Mesendoderm (in vitro differentiated cells): ENCODE data around the gene TBC1D5.

ENCODE experiments used
- DNase-seq: peaks from one replicate; pipeline ENCODE4 v3.0.0; 2013
- H2AK5ac ChIP-seq: 2 replicates; pipeline ENCODE4 v1.6.1; 2013; ENCODE audit warnings: low read length, inconsistent platforms
- H2BK120ac ChIP-seq: 2 replicates; pipeline ENCODE4 v1.6.1; 2013; ENCODE audit warnings: low read depth, mild to moderate bottlenecking, low read length, moderate library complexity, mixed read lengths
- H2BK15ac ChIP-seq: replicated peaks from 2 replicates; pipeline ENCODE4 v1.6.1; 2013; ENCODE audit warnings: low read depth, mild to moderate bottlenecking, moderate library complexity
- H2BK5ac ChIP-seq: 2 replicates; pipeline ENCODE4 v1.6.1; 2013; ENCODE audit warnings: low read length, inconsistent platforms
- H3K18ac ChIP-seq: 2 replicates; pipeline ENCODE4 v1.6.1; 2013; ENCODE audit warnings: mild to moderate bottlenecking, low read length, mixed read lengths
- H3K23ac ChIP-seq: one replicate; pipeline ENCODE4 v1.6.1; 2013; ENCODE audit warnings: low read length
- H3K27ac ChIP-seq: 2 replicates; pipeline ENCODE4 v1.5.1; 2013; ENCODE audit warnings: low read depth, mild to moderate bottlenecking, inconsistent platforms, low read length, moderate library complexity
- H3K27me3 ChIP-seq: 2 replicates; pipeline ENCODE4 v1.6.1; 2013; ENCODE audit warnings: low read length, control low read depth, mild to moderate bottlenecking, inconsistent platforms; ENCODE audit not compliant: insufficient read depth, poor library complexity
- H3K36me3 ChIP-seq: 2 replicates; pipeline ENCODE4 v1.6.1; 2013; ENCODE audit warnings: low read length, inconsistent platforms; ENCODE audit not compliant: control insufficient read depth, insufficient read depth
- H3K4ac ChIP-seq: one replicate; pipeline ENCODE4 v1.6.1; 2013; ENCODE audit warnings: low read depth, mild to moderate bottlenecking, low read length, moderate library complexity
- H3K4me1 ChIP-seq: 2 replicates; pipeline ENCODE4 v1.6.1; 2013; ENCODE audit warnings: low read depth, low read length, inconsistent platforms; ENCODE audit not compliant: control insufficient read depth
- H3K4me2 ChIP-seq: 2 replicates; pipeline ENCODE4 v1.6.1; 2013; ENCODE audit warnings: low read length
- H3K4me3 ChIP-seq: 2 replicates; pipeline ENCODE4 v1.5.1; 2013; ENCODE audit warnings: mild to moderate bottlenecking, low read length
- H3K56ac ChIP-seq: one replicate; pipeline ENCODE4 v1.6.1; 2013; ENCODE audit warnings: low read length
- H3K79me1 ChIP-seq: 2 replicates; pipeline ENCODE4 v1.6.1; 2013; ENCODE audit warnings: low read length, inconsistent platforms
- H3K79me2 ChIP-seq: 2 replicates; pipeline ENCODE4 v1.6.1; 2013; ENCODE audit warnings: mild to moderate bottlenecking, low read length; ENCODE audit not compliant: control insufficient read depth, insufficient read depth
- H3K9ac ChIP-seq: 2 replicates; pipeline ENCODE4 v1.6.1; 2013; ENCODE audit warnings: low read length, inconsistent platforms
- H4K5ac ChIP-seq: one replicate; pipeline ENCODE4 v1.6.1; 2013; ENCODE audit warnings: low read length
- H4K8ac ChIP-seq: one replicate; pipeline ENCODE4 v1.6.1; 2013; ENCODE audit warnings: low read depth, mild to moderate bottlenecking, control low read depth, low read length, moderate library complexity
- WGBS: extraction: QIAGEN DNeasy Blood & Tissue Kit; methylation state at CpG from one replicate; pipeline ENCODE4 v1.1.7; 2013; ENCODE audit warnings: low lambda C conversion rate, missing lambda C conversion rate; ENCODE audit not compliant: insufficient coverage; ENCODE audit errors: extremely low coverage; 5-methylcytosine and 5-hydroxymethylcytosine counted together

The TBC1D5 gene

DNA sequence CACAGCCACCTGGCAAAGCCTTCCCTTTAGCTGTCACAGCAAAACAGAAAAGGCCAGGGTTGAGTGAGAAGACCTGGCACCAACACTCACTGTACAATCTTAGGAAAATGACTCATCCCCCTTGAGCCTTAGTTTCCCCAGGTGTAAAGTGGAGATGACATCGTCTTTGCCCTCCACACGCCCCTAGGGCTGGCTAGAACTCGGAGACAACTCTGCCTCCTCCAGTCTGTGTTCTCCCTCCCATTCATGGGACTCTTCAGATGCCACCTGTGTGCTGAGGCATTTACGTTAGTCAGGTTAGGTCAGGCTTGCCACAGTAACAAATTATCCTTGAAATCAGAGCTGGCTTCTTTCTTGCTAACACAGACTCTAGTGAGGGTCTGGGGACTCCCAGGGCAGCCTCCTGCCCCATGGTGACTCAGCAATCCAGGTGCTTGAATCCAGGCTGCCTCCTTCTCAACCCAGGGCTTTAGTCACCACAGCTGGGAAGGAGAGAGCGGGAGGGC lies 605.1 kb downstream of the TBC1D5 start:
- H2BK15ac ChIP-seq: no peak overlapping the region
- no peak overlapping the region for H3K4ac ChIP-seq
- H3K9ac ChIP-seq: no peak overlapping the region
- H3K4me3 ChIP-seq: no peak overlapping the region
- DNase-seq: no peak
- WGBS: no CpG with 5 or more reads among the region's 5 CpGs
- no peak overlapping the region for H3K56ac ChIP-seq
- no peak overlapping the region for H2BK5ac ChIP-seq
- no peaks in the 10 kb centered on the region for H3K27me3 ChIP-seq
- H3K79me1 ChIP-seq: no peaks in the 10 kb centered on the region
- no peak overlapping the region for H3K23ac ChIP-seq
- no peak overlapping the region for H3K18ac ChIP-seq
- no peaks in the 10 kb centered on the region for H3K36me3 ChIP-seq
- H2AK5ac ChIP-seq: no peak overlapping the region
- no peak overlapping the region for H4K8ac ChIP-seq
- H3K4me2 ChIP-seq: no peak overlapping the region
- H3K27ac ChIP-seq: no peak overlapping the region
- no peaks in the 10 kb centered on the region for H3K79me2 ChIP-seq
- no peak overlapping the region for H2BK120ac ChIP-seq
- no peaks in the 10 kb centered on the region for H3K4me1 ChIP-seq
- no peak overlapping the region for H4K5ac ChIP-seq

DNA sequence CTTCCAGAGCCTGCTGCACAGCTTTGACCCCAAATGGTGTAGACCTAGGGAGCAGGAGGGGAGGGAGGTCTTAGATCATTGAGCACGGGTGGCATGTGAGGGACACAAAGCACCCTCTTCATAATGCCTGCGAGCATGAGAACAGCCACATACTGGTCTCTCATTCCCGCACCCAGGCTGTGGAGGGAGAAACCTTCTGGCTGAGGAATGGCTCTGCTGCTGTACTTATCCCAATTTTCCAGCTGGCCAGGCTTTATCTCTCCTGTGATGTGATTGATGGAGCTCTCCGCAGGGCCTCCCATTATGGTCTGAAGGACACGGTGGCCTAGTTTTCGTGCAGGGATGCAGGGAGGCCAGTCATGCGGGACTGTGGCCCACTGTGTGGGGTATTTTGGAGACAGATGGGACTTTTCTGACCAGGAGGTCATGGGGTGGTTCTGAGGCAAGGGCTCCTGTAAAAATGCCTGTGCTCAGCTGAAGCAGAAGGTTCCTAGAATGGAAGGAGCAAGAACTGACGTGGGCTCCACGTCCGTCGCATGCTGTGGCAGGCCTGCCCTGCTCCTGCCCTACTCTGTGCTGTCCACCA lies 606.2 kb downstream of the TBC1D5 start:
- Histone ChIP-seq H3K56ac (no peak overlapping the region), H3K4me3 (no peak overlapping the region), H2AK5ac (no peak overlapping the region), H3K79me1 (no peaks in the 10 kb centered on the region), H4K5ac (no peak overlapping the region), H3K23ac (no peak overlapping the region), H3K27ac (no peak overlapping the region), H3K36me3 (no peaks in the 10 kb centered on the region), H2BK120ac (no peak overlapping the region), H3K18ac (no peak overlapping the region), H2BK15ac (no peak overlapping the region), H4K8ac (no peak overlapping the region), H3K4me1 (no peaks in the 10 kb centered on the region), H3K4me2 (no peak overlapping the region), H2BK5ac (no peak overlapping the region), H3K9ac (no peak overlapping the region), H3K27me3 (no peaks in the 10 kb centered on the region), H3K79me2 (no peaks in the 10 kb centered on the region), H3K4ac (no peak overlapping the region)
- DNase-seq: no peak
- no CpG with 5 or more reads among the region's 11 CpGs for WGBS

DNA sequence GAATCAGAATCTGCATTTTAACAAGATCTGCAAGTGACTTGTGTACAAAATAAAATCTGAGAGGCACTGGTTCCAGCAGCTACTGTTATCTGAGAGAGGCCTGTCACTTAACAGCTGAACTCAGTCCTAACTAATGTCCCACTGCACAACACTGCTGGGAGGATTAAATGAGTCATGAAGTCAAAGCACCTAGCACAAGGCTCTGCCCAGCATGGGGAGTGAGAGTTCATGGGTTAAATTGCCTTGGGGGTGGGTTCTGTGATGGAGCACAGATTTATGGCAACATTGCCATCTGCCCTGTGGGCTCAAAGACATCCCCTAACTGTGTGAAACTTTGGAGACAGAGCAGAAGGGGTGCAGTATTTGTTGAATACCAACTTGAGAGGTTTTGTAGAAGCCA lies 606.7 kb downstream of the TBC1D5 start:
- H3K79me2 ChIP-seq: no peaks in the 10 kb centered on the region
- H2AK5ac ChIP-seq: no peak overlapping the region
- no peak overlapping the region for H3K4ac ChIP-seq
- H2BK120ac ChIP-seq: no peak overlapping the region
- no peaks in the 10 kb centered on the region for H3K79me1 ChIP-seq
- no peak for DNase-seq
- no peak overlapping the region for H2BK15ac ChIP-seq
- H2BK5ac ChIP-seq: no peak overlapping the region
- no peaks in the 10 kb centered on the region for H3K4me1 ChIP-seq
- H3K23ac ChIP-seq: no peak overlapping the region
- H4K5ac ChIP-seq: no peak overlapping the region
- H3K4me2 ChIP-seq: no peak overlapping the region
- no peak overlapping the region for H4K8ac ChIP-seq
- no peak overlapping the region for H3K56ac ChIP-seq
- H3K9ac ChIP-seq: no peak overlapping the region
- no peaks in the 10 kb centered on the region for H3K27me3 ChIP-seq
- no peaks in the 10 kb centered on the region for H3K36me3 ChIP-seq
- H3K27ac ChIP-seq: no peak overlapping the region
- H3K4me3 ChIP-seq: no peak overlapping the region
- H3K18ac ChIP-seq: no peak overlapping the region

DNA sequence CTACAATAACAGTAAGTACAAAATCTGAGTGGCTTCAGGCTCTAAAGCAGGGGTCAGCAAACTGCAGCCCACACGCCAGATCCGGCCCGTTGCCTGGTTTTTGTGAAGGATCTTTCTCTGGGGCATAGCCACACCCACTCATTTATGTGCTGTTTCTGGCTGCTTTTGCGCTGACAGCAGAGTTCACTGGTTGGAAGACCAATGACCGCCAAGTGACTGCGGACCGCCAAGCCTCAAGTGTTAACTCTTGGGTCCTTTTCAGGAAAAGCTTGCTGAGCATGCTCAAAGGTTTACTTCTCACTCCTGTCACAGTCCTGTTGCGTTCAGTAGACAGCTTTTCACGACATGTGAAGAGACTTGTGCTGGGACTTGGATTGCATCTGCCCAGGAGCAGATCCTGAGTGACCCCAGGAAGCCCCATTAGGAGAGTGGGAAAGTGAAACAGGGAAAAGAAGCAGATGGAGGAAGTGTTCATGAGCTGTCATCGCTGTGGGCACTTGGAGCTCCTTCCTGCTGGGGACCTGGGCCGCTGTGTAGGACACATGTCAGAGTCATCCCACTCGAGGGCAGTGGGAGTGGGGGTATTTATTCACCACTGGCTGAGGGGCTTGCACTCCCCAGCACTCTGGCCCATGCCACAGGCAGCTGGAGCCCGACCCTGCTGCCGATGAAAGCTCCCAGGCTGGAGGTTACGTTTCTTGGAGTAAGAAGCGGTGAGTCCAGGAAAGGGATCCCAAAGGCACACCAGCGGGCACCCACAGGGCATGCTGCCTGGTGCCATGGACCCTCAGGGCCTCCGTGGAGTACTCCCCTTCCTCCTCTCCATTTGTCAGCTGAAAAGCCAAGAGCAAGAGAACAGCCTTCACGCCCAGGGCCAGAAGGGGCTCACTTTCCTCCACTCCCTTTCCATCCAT lies 608.5 kb downstream of the TBC1D5 start:
- no peak overlapping the region for H3K27ac ChIP-seq
- no peaks in the 10 kb centered on the region for H3K79me1 ChIP-seq
- no peak overlapping the region for H4K8ac ChIP-seq
- no peak overlapping the region for H2BK15ac ChIP-seq
- H3K23ac ChIP-seq: no peak overlapping the region
- H3K4me3 ChIP-seq: no peak overlapping the region
- H3K56ac ChIP-seq: no peak overlapping the region
- no CpG with 5 or more reads among the region's 19 CpGs for WGBS
- H3K4me2 ChIP-seq: no peak overlapping the region
- H3K4ac ChIP-seq: no peak overlapping the region
- H3K18ac ChIP-seq: no peak overlapping the region
- no peak for DNase-seq
- H3K36me3 ChIP-seq: no peaks in the 10 kb centered on the region
- H3K4me1 ChIP-seq: no peaks in the 10 kb centered on the region
- no peaks in the 10 kb centered on the region for H3K27me3 ChIP-seq
- H3K9ac ChIP-seq: no peak overlapping the region
- H4K5ac ChIP-seq: no peak overlapping the region
- H2AK5ac ChIP-seq: no peak overlapping the region
- no peak overlapping the region for H2BK5ac ChIP-seq
- H2BK120ac ChIP-seq: no peak overlapping the region
- no peaks in the 10 kb centered on the region for H3K79me2 ChIP-seq

DNA sequence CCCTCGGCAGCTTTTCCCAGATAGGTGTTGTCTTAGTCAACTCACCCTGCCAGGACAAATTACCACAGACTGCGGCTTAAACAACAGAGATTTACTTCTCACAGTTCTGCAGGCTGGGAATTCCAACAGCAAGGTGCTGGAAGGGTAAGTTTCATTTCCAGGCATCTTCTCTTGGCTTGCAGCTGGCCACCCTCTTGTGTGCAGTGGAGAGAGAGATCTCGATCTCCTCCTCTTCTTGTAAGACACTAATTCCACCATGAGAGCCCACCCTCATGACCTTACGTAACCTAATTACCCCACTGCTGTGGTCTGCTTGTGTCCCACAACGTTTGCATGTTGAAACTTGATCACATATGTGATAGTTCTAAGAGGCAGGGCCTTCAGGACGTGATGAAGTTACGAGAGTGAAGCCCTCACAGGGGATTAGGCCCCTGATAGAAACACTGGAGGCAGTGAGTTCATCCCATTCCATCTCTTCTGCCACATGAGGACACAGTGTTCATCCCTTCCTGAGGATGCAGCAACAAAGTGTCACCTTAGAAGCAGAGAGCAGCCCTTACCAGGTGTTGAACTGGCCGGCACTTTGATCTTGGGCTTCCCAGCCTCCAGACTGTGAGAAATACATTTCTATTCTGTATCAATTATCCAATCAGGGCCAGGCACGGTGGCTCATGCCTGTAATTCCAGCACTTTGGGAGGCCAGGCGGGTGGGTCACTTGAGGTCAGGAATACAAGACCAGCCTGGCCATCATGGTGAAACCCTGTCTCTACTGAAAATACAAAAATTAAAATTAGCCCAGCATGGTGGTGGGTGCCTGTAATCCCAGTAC lies 609.9 kb downstream of the TBC1D5 start:
- no peak overlapping the region for H4K8ac ChIP-seq
- no CpG with 5 or more reads among the region's 10 CpGs for WGBS
- H3K27me3 ChIP-seq: no peaks in the 10 kb centered on the region
- H3K4me2 ChIP-seq: no peak overlapping the region
- H3K4me1 ChIP-seq: no peaks in the 10 kb centered on the region
- H4K5ac ChIP-seq: no peak overlapping the region
- no peak overlapping the region for H3K27ac ChIP-seq
- no peaks in the 10 kb centered on the region for H3K36me3 ChIP-seq
- H2BK5ac ChIP-seq: no peak overlapping the region
- H3K4me3 ChIP-seq: no peak overlapping the region
- no peak overlapping the region for H3K18ac ChIP-seq
- no peaks in the 10 kb centered on the region for H3K79me2 ChIP-seq
- H3K56ac ChIP-seq: no peak overlapping the region
- no peak overlapping the region for H3K4ac ChIP-seq
- H2BK120ac ChIP-seq: no peak overlapping the region
- no peak overlapping the region for H3K23ac ChIP-seq
- no peaks in the 10 kb centered on the region for H3K79me1 ChIP-seq
- H2AK5ac ChIP-seq: no peak overlapping the region
- no peak for DNase-seq
- H2BK15ac ChIP-seq: no peak overlapping the region
- no peak overlapping the region for H3K9ac ChIP-seq
